ENCODE results near the gene KREMEN2. TPM values are rescaled to one million over a fixed set of nuclear protein-coding genes. Genes with fewer than 3 reads are reported as not detected.

KREMEN2 gene
- total and polyA plus RNA-seq, 2 of the 13 experiments (the other 11 are each of a cell fraction or from before 2014, with no cell fraction given), result 0.48 to 1.2 TPM

GRCh38 chr16:3012828-3013420 lies 48.8 kb downstream of the KREMEN2 start, which contains the start of gene CLDN9 (continued):
- TF ChIP-seq HNRNPL (IDR thresholded peaks at IDR 0.05; ENCODE audit: low read depth, low read length) (0 out of 2 replicates have a peak, but pooled peaks have one; percentile 41), ZNF33B (CRISPR knock-in tag; IDR thresholded peaks at IDR 0.05) (no peak), JDP2 (CRISPR knock-in tag; IDR thresholded peaks at IDR 0.05; ENCODE audit: borderline replicate concordance) (no peak), NFKB2 (CRISPR knock-in tag; IDR thresholded peaks at IDR 0.05; ENCODE audit: borderline replicate concordance) (peak; percentile 3; the same call in 1 of the 2 replicates), TCF7 (IDR thresholded peaks at IDR 0.05; ENCODE audit: low read depth) (no peak), MAZ (IDR thresholded peaks at IDR 0.05; ENCODE audit: borderline replicate concordance, low read depth, low read length) (no peak), MAZ (CRISPR knock-in tag; IDR thresholded peaks at IDR 0.05; ENCODE audit: low read depth) (no peak), MED1 (CRISPR knock-in tag; IDR thresholded peaks at IDR 0.05) (no peak), ASH2L (IDR thresholded peaks at IDR 0.05; ENCODE audit: insufficient read length, low read depth, low read length) (no peak), NFE2L2 (IDR thresholded peaks at IDR 0.05; ENCODE audit: low read length) (no peak), MTA3 (CRISPR knock-in tag; IDR thresholded peaks at IDR 0.05) (no peak), SYNCRIP (IDR thresholded peaks at IDR 0.05; ENCODE audit: insufficient read depth, low read depth, low read length) (no peak), SSRP1 (CRISPR knock-in tag; IDR thresholded peaks at IDR 0.05) (no peak), ZNF776 (CRISPR knock-in tag; IDR thresholded peaks at IDR 0.05) (0 out of 2 replicates have a peak, but pooled peaks have one; percentile 21), ZFP1 (CRISPR knock-in tag; IDR thresholded peaks at IDR 0.05) (no peak), RFX1 (IDR thresholded peaks at IDR 0.05) (no peak), ZNF777 (CRISPR knock-in tag; IDR thresholded peaks at IDR 0.05) (no peak), ATF7-NPFF (CRISPR knock-in tag; IDR thresholded peaks at IDR 0.05; ENCODE audit: low read depth) (0 out of 2 replicates have a peak, but pooled peaks have one; percentile 34), TOE1 (CRISPR knock-in tag; IDR thresholded peaks at IDR 0.05) (no peak), FOXC1 (CRISPR knock-in tag; IDR thresholded peaks at IDR 0.05; ENCODE audit: borderline replicate concordance) (no peak), TSC22D2 (CRISPR knock-in tag; IDR thresholded peaks at IDR 0.05; ENCODE audit: borderline replicate concordance) (no peak), ZNF782 (CRISPR knock-in tag; IDR thresholded peaks at IDR 0.05; ENCODE audit: borderline replicate concordance) (no peak), ZNF337 (CRISPR knock-in tag; IDR thresholded peaks at IDR 0.05; ENCODE audit: borderline replicate concordance, low read depth) (no peak), ZNF569 (CRISPR knock-in tag; IDR thresholded peaks at IDR 0.05; ENCODE audit: borderline replicate concordance) (no peak)
- TF ChIP-seq, protein P1, sequence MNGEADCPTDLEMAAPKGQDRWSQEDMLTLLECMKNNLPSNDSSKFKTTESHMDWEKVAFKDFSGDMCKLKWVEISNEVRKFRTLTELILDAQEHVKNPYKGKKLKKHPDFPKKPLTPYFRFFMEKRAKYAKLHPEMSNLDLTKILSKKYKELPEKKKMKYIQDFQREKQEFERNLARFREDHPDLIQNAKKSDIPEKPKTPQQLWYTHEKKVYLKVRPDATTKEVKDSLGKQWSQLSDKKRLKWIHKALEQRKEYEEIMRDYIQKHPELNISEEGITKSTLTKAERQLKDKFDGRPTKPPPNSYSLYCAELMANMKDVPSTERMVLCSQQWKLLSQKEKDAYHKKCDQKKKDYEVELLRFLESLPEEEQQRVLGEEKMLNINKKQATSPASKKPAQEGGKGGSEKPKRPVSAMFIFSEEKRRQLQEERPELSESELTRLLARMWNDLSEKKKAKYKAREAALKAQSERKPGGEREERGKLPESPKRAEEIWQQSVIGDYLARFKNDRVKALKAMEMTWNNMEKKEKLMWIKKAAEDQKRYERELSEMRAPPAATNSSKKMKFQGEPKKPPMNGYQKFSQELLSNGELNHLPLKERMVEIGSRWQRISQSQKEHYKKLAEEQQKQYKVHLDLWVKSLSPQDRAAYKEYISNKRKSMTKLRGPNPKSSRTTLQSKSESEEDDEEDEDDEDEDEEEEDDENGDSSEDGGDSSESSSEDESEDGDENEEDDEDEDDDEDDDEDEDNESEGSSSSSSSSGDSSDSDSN (CRISPR knock-in tag; IDR thresholded peaks at IDR 0.05), result no peak
- TF ChIP-seq, protein P2, sequence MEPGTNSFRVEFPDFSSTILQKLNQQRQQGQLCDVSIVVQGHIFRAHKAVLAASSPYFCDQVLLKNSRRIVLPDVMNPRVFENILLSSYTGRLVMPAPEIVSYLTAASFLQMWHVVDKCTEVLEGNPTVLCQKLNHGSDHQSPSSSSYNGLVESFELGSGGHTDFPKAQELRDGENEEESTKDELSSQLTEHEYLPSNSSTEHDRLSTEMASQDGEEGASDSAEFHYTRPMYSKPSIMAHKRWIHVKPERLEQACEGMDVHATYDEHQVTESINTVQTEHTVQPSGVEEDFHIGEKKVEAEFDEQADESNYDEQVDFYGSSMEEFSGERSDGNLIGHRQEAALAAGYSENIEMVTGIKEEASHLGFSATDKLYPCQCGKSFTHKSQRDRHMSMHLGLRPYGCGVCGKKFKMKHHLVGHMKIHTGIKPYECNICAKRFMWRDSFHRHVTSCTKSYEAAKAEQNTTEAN (CRISPR knock-in tag; conservative IDR thresholded peaks at IDR 0.05), result no peak
- TF ChIP-seq, protein P3, sequence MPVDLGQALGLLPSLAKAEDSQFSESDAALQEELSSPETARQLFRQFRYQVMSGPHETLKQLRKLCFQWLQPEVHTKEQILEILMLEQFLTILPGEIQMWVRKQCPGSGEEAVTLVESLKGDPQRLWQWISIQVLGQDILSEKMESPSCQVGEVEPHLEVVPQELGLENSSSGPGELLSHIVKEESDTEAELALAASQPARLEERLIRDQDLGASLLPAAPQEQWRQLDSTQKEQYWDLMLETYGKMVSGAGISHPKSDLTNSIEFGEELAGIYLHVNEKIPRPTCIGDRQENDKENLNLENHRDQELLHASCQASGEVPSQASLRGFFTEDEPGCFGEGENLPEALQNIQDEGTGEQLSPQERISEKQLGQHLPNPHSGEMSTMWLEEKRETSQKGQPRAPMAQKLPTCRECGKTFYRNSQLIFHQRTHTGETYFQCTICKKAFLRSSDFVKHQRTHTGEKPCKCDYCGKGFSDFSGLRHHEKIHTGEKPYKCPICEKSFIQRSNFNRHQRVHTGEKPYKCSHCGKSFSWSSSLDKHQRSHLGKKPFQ (CRISPR knock-in tag; IDR thresholded peaks at IDR 0.05; ENCODE audit: insufficient replicate concordance), result no peak

Measured in HepG2 (cell line).